AG09319 (cell line): Measurements from ENCODE around the gene NDUFAF2.
"Not testable (repeated sequence)": the region's sequence is repeated elsewhere in the genome, so short reads cannot be mapped to it uniquely, and the experiment has no call there.

Experiments used
- DNase-seq: peaks from one replicate; pipeline ENCODE4 v3.0.0-alpha.2; 2010; ENCODE audit warnings: low read depth; ENCODE audit errors: extremely low read depth
- TF ChIP-seq, protein P1 (sequence below): IDR thresholded peaks from 2 replicates; pipeline ENCODE4 v1.5.1; 2011; ENCODE audit warnings: low read depth, mild to moderate bottlenecking, inconsistent platforms, low read length, moderate library complexity

NDUFAF2 gene

GRCh38 chr5:61087921-61088320 is 142.9 kb downstream of the NDUFAF2 start:
- TF ChIP-seq, protein P1, sequence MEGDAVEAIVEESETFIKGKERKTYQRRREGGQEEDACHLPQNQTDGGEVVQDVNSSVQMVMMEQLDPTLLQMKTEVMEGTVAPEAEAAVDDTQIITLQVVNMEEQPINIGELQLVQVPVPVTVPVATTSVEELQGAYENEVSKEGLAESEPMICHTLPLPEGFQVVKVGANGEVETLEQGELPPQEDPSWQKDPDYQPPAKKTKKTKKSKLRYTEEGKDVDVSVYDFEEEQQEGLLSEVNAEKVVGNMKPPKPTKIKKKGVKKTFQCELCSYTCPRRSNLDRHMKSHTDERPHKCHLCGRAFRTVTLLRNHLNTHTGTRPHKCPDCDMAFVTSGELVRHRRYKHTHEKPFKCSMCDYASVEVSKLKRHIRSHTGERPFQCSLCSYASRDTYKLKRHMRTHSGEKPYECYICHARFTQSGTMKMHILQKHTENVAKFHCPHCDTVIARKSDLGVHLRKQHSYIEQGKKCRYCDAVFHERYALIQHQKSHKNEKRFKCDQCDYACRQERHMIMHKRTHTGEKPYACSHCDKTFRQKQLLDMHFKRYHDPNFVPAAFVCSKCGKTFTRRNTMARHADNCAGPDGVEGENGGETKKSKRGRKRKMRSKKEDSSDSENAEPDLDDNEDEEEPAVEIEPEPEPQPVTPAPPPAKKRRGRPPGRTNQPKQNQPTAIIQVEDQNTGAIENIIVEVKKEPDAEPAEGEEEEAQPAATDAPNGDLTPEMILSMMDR = no peak
- no peak for DNase-seq

DNA sequence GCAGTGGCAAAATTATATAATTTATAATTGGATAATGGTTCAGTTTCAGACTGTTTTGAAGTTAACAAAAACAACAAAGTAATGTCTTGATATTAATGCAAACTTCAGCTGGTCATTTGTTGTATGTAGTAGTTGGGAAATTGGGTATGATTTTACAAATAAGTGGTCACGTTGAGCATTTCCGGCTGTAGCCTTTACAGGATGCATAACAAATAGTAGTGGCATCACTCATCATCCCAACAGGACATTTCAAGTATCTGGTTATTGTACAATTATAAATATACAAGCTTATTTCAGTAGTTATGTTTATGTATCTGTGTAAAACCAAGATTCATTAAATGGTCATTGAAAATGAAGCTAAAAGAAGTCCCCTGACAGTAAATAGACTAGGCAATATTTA is 144.3 kb downstream of the NDUFAF2 start:
- no peak for DNase-seq
- TF ChIP-seq, protein P1 = no peak

- not testable (repeated sequence) for DNase-seq
Measured at GRCh38 chr5:61093046-61093771, 148.2 kb downstream of the NDUFAF2 start.

DNA sequence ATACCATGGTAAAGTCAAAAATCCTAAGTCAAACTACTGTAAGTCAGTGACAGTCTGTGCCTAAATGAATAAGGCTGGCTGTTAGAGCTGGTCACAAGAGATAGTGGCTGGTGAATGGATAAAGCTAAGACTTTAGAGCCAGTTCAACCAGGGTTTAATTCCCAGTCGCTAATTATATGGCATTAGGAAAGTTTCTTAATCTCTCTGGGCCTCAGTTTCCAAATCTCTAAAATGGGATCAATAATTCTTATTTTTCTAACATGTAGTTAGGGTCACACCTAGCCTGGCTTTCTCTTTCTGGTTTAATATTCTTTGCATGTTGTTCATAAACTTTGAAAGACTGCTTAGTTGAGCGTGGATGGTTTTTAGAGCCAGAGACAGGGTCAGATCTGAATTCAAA is 152.5 kb downstream of the NDUFAF2 start:
- TF ChIP-seq, protein P1 = no peak
- no peak for DNase-seq

DNA sequence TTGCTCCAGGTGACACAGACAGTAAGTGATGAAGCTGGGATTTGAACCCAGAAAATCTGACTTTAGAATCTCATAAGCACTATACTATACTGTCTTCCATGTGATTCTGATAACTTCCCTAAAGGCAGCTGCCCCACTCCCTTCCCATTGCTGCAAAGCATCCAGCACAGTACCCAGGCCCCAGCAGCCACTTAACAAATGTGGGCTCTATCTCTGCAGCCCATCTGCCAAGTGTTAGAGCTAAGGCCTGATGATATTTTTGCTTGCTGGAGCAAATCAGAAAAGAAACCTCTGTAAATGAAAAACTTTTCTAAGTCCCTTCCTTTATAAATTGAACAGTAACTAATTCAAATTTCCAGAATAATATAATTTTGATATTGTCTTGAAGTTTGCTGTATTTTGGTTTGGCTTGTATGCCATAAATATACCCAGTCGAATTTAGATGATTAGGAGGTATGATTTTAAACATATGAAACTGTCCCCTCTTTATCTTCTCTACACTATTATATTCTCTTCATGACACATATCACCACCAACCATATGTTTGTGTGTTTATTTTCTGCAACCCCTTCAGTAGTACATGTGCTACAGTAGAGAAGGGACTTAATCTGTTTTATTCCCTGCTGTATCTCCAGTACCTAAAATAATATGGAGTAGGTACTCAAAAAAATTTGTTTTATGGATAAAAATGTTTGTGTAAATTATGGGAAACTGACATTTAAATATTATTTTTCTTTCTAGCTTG is 153.4 kb downstream of the NDUFAF2 start:
- DNase-seq = no peak
- TF ChIP-seq, protein P1 = no peak

GRCh38 chr5:61100437-61100836 is 155.4 kb downstream of the NDUFAF2 start:
- TF ChIP-seq, protein P1 = no peak
- DNase-seq = no peak

DNA sequence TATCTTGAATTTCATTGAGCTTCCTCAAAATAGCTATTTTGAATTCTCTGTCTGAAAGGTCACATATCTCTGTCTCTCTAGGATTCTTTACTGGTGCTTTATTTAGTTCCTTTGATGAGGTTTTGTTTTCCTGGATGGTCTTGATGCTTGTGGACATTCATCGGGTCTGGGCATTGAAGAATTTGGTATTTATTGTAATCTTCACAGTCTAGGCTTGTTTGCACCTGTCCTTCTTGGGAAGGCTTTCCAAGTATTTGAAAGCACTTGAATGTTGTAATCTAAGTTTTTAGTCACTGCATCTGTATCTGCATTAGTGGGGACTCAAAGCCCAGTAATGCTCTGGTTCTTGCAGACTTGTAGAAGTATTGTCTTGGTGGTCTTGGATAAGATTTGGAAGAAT is 169.4 kb downstream of the NDUFAF2 start:
- DNase-seq = no peak
- TF ChIP-seq, protein P1 = no peak
